GM19023 (cell line): ENCODE results near the gene BAAT.
A peak's percentile ranks its signal among the peaks of the same experiment; 100 is the strongest.

Experiments
- ATAC-seq: cut with Tn5 transposase; IDR thresholded peaks from one replicate; pipeline ENCODE4 v1.9.1; 2021; ENCODE audit warnings: mild to moderate bottlenecking, moderate library complexity; ENCODE audit not compliant: unreplicated experiment

Gene BAAT

DNA sequence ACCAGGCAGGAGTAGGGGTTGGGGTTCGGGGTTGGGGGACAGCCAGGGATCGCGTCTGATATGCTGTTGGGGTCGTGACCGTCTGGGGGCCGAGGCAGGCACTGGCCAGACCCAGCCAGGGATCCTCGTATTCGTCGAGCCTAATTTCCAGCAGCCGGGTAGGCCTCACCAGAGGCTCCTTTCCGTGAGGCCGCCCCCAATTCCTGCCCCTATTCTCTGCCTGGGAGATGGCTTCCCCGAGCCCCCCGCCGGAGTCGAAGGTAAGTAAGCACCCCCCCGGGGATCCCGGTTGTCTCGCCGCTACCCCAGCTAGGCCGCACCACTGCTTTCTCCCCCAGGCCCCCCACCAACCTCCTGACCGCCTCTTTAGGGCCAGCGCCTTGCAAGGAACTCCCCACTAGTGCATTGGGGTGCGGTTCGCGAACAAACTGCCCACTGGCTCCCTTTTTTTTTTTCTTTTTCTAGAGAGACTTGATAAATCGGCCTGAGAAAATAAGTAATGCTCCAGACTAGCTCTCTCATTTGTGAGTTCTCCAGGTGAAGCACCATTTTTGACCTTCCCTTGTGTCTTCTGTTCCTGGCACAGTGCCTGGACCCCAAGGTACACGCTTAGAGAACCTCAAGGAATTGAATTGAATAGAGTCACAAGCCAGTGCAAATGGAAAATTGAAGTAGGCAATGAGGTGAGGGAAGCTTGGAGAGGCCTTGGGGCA lies 14.3 kb upstream of the BAAT start:
- peak; percentile 7 for ATAC-seq

DNA sequence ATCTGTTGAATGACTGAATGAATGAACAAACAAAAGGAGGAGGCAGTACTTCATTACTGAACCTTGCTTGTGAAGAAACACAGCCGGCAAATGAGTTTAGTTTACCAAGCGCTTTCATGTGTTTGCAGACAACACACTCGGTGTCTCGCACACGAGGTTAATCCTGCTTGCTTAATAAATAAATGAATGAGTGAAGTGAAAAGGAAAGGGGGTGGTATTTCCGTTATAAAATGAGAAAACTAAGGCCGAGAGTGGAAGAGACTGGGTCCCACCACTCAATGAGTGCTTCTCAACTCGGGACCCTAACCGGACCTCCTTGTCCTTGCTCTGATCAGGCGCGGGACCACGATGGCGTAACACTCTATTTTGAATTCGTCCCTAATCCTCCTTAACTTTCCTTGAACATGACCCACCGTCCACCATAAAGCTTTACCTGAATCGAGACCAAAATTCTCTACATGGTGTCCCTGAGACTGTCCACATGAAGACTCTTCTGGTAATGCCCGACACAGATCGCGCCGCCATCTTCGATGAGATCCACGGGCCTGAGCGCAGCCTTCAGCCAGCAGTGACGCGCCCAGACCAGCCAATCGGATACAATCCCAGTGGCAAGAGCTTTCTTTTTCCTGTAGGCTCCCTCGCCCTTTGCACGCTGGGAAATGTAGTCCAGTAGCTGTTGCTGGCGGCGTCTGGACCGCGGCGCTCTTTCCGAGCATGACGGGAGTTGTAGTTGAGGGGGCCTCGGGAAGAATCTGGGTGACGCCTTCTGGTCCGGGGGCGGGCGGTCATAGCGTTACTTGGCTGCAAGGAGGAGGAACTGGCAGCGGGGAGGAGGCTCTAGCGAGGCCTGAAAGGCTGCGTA lies 13.5 kb upstream of the BAAT start, which contains the start of the genes MRPL50 and ZNF189:
Gene MRPL50, minus strand, starts transcription at position 551 of the 862 bp plus-strand sequence. Its CDS starts 26 bp downstream, at position 525.
Gene ZNF189, plus strand, starts transcription at position 784 of the 862 bp plus-strand sequence. CDS start 306 bp downstream, outside the sequence.
- peak; percentile 98 for ATAC-seq

DNA sequence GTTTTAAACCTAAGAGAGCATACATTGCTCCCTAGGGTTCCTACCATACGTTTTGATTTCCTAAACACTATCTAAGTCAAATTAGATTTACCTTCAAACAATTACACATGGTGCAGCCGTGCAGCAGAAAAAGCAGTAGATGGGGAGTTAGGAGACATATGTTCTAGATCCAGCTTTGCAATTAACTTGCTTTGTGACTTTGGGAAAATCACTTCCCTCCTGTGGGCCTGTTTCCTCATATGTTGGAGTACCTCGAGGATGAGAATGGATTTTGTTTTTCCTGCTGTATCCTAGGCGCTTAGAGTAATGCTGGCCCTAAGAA lies 12.9 kb upstream of the BAAT start:
- ATAC-seq: no peak

DNA sequence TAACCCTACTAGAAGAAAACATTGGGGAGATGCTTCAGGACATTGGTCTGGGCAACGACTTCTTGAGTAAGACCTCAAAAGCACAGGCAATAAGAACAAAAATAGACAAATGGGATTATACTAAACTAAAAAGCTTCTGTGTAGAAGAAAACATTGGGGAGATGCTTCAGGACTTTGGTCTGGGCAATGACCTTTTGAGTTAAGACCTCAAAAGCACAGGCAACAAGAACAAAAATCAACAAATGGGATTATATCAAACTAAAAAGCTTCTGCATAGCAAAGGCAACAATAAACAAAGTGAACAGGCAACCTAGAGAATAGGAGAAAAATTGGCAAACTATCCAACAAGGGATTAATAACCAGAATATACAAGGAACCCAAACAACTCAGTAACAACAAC lies 9.9 kb upstream of the BAAT start:
- no peak for ATAC-seq

DNA sequence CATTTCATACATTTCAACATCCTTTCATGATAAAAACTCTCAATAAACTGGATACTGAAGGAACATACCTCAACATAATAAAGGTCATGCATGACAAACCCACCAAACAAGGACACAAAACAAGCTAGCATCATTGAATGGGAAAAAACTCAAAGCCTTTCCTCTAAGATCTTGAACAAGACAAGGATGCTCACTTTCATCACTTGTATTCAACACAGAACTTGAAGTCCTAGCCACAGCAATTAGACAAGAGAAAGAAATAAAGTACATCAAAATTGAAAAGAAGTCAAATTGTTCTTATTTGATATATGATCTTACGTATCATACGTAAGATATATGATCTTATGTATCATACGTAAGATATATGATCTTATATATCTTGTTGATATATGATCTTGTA lies 8.3 kb upstream of the BAAT start:
- ATAC-seq: no peak

DNA sequence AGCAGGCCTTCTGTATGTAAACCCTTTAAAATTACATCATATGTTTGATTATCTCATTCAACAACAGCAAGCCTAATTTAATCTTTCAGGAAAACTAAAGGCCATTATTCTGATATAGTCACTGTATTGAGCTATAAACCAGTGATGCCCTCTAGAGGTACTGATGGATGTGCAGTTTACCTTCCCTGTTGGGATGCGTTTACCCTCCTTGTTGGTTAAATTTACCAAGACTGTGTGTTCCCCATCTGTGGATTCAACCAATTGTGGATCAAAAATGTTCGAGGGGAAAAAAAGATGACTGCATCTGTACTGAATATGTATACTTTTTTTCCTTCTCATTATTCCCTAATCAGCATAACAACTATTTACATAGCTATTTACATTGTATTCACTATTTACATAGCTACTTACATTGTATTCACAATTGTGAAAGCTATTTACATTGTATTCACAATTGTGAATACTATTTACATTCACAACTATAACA lies 3.7 kb upstream of the BAAT start:
- no peak for ATAC-seq

DNA sequence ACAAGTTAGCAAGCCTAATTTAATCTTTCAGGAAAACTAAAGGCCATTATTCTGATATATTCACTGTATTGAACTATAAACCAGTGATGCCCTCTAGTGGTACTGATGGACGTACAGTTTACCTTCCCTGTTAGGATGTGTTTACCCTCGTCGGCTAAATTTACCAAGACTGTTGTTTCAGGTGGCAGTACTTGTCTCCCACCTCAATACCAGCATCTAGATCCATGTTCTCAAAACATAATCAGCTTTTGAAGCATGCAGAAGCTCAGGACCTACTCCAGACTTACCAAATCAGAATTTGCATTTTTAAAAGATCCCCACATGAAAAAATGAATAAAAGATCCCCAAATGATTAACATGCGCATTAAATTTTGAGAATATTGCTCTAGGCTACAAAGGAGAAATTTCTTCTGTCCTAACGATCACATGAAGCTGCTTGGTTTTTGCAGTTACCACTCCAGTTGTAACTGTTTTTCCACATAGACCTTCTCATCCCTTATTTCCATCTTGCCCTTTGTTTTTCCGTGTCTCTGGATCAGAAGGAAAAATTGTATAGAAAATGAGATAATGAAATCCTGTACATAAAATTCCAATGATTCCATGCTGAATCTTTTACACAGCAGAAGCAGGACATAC lies 3.2 kb upstream of the BAAT start:
- ATAC-seq: no peak

DNA sequence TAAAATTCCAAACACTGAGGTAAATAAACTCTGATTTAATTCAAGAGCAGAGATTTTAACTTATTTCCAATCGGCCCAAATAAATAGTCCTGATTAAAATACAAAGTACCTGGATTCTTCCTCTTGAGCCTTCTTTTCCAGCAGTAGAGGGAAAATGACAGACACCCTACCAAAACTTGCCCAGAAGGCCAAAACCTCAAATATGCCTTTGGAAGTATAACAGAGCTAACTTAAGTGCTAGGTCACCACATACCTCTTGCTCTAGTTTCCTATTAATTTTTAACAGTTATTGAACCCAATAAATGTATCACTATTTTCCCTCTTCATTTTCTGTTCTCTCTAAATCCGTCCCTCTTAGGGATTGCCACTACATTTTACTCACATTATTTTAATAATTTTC lies 1.4 kb downstream of the BAAT start:
- ATAC-seq: no peak

DNA sequence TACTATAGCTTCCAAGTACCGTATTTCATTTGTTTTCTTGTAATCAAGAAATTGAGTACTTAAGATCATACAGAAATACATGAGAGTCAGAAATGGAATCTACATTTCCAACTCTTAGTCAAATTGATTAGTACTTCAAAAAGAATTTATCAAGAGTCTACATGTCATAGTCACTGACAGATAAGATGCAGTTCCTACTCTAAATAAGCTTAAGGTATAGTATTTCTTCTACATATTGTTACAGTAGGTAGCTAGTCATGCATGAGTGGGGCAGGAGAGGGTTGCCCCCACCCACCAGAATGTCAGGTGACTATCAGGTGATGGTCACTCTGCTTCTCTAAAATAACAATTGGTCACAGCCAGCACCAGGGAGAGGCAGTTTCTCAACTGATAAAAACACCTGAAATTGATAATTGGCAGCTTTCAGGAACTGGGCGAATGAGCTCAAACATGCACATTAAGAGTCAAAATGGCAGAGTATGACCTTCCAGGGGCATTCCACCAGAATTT lies 2.9 kb downstream of the BAAT start:
- ATAC-seq: no peak

DNA sequence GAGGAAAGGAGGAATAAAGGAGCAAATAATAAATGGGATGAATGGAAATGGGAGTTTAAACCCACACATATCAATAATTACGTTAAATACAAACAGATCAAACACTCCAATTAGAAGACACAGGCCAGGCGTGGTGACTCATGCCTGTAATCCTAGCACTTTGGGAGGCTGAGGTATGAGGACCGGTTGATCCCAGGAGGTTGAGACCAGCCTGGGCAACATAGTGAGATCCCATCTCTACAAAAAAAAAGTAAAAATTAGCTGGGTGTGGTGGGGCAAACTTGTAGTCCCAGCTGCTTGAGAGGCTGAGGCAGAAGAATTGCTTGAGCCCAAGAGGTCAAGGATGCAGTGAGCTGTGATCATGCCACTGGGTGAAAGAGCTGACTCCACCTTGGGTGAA lies 3.7 kb downstream of the BAAT start:
- ATAC-seq: no peak

DNA sequence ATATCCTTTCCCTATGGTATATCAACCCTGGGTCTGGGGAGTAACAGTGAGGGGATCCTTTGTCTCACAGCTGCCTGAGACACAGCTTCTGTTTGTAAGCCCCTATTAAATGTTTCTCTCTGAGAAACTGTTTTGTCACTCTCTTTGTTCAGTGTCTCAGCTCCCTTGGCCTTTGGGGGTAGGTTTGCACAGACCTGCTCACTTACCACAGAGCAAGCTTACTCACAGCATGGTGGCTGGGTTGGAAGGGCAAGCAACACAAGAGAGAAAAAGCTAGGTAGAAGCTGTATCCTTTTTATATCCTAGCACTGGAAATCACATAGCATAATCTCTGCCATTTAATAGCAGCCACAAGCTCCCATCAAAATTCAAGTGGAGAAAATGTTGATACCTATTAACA lies 4.5 kb downstream of the BAAT start:
- no peak for ATAC-seq

DNA sequence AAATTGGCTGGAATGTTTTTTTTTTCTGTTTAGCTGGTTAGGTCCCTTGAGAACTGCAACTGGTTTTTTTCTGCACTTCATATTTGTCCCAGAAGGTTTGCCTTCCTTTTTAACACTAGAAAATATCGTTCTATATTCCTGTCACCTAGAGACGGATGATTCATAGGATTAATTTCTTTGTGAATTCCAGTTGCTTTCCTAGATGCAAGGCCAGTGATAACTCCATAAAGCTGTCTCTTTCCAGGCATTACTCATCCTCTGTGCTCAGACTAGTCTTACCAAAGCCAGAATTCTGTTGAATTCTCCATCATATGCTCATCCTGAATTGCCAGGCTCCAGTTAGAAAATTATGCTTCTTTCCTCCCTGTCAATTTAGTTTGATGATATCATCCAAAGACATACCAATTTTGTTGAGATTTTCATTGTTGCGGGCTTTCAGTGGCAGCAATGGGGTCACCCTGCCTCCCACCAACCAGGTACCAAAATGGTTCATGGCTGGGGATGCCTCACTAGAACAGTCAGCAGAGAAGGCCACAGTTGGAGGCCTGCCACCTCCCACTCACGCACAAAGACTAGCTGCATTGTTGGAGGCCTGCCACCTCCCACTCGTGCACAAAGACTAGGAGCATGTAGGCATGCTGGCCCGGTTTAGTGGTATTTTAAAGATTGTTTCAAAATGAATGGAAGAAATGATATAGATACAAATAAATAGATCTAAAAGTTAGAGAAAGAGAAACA lies 8.5 kb downstream of the BAAT start:
- no peak for ATAC-seq

DNA sequence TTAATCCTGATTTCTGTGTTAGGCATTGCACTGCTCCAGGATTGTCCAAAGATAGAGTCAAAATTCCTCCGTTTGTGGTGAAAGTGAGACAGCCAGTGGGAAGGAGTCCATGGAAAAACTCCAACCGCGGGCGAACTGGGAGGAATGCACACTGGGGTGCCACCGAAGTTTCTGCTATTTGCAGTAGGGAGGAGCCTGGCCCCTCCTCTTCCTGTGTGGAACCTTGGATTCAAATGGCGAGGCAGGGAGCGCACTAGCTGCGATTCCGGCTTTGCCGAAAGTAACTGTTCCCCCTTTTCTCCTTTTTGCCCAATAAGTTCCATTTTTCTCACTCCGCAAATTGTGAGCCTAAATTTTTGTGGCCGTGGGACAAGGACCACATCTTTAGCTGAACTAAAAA lies 9.3 kb downstream of the BAAT start:
- no peak for ATAC-seq

DNA sequence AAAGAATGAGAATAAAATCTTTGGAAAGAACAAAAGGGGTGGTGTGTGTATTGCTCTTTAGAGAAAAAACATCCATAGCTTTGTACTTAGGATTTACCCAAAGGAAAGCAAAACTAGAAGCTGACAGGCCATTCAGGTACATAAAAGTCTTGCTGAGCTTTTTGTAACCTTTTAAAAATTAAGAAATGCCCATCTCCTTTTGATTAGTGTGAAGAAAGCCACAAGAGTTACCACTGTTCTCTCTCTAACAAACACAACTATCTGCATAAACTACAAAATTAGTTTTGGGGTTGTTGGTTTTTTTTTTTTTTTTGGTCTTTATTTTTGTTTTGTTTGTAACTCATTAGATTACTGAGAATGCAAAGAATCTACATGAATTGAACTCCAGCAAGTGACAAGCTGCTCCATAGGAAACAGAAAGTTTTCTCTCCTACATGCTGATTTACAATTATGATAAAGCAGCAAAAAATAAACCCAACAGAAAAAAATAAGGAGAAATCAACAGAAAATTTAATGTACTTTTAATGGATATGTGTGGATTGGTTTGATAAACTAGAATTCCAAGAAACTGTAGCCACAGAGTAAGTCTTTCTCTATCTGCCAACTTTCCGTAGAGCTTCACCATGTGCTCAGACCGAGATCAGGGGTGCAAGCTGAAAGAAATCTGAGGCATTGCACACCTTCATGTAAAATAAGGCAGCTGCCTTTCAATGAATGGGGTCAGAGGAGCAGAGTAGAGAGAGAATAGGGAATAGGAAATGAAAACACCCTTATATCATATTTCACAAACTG lies 12.3 kb downstream of the BAAT start:
- ATAC-seq: no peak

DNA sequence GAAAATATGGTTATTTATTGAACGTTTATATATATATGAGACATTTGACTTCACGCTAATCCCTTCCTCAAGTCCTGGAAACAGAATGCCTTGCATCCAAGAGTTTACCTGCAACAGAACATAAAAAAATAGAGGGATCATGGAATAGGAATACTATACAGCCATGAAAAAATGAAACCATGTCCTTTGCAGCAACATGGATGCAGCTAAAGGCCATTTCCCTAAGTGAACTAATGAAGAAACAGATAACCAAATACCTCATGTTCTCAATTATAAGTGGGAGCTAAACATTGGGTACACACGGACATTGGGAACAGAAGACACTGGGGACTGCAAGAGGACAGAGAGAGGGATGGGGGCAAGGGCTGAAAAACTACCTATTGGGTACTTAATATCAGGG lies 13.0 kb downstream of the BAAT start:
- ATAC-seq: no peak

DNA sequence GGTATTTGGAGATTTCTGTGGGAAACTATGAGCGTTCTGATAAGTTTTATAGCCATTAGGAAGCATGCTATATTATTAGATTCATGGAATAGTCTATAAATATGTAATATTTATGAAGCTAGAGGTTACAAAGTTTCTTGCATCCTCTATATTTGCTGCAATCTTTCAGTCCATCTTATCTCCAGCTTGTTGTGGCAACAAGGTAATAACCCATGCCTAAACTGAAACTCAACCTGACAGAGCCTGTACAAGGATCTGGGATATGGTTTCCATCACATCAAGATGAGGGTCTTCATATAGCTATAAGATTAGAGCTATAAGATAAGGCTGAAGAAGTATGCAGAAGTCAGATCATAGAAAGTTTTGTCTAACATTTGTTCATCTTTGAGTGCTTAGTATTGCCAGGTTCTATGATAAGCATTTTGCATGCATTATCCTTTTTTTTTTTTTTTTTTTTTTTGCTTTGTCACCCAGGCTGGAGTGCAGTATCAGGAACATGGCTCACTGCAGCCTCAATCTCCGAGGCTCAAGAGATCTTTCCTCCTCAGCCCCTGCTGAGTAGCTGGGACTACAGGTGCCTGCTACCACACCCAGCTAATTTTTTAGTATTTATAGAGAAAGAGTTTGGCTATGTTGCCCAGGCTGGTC lies 14.8 kb downstream of the BAAT start:
- ATAC-seq: no peak

DNA sequence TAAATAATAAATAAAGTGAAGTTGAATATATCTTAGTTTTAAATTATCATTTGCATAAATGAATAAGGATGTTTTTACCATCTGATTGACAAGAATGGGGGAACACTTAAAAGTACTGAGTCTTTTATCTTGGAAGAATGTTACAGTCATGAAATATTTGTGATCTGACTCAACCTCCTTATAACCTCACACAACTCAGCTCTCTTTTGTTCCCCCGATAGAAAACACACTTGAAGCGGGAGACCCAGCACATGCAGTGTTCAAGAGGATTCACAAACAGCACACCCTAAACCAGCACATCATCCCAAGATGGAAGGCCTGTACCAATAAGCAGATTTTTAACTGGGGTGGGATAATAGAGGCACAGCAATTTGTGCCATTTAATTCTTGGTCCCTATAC lies 15.5 kb downstream of the BAAT start:
- ATAC-seq: no peak

DNA sequence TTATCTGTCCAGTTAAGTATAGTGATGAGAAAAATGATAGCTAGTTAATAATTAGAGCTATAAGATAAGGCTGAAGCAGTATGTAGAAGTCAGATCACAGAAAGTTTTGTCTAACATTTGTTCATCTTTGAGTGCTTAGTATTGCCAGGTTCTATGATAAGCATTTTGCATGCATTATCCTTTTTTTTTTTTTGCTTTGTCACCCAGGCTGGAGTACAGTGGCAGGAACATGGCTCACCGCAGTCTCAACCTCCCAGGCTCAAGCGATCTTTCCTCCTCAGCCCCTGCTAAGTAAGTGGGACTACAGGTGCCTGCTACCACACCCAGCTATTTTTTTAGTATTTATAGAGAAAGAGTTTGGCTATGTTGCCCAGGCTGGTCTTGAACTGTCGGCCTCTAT lies 17.5 kb downstream of the BAAT start:
- no peak for ATAC-seq

DNA sequence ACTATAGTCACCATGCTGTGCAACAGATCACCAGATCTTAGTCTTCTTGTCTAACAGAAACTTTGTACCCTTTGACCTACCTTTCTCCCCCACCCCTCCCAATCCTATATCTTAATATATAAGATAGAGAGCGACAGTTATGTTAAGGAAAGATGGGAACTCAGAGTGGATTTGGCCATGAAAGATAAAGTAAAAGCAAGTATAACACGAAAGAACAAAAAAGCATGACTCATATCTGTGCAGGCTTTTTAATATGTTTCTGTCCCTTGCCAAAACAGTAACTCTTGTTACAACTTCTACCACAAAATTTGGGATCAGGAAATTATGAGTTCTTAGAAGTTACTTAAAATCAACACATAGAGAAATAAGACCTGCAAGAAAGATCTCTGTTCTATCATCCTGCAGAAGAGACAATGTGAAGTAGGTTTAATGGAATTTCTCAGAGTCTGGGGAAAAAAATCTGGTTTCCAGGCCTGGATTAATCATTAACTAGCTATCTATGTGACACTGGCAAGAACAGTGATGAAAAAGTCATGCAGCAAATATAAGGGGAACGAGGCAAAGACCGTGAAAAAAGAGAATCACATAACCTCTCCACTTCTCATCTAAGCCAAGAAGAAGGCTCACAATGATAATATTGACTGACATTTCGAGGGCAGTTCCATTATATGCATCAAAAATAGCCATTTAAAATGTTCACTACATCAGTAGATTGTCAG lies 18.6 kb downstream of the BAAT start:
- no peak for ATAC-seq
